ENCODE data around the gene ADGRF1.
"Not testable (repeated sequence)": the region's sequence is repeated elsewhere in the genome, so short reads cannot be mapped to it uniquely, and the experiment has no call there.

Gene ADGRF1

GRCh38 chr6:47061309-47062300, 19.5 kb upstream of the ADGRF1 start:
- no peak for DNase-seq

- no peak for DNase-seq
These were observed 17.2 kb upstream of the ADGRF1 start for GRCh38 chr6:47059216-47059885.

- no peak for DNase-seq
These were observed 15.9 kb upstream of the ADGRF1 start for GRCh38 chr6:47057830-47058540.

GRCh38 chr6:47056832-47057231, 14.7 kb upstream of the ADGRF1 start:
- no peak for DNase-seq

- DNase-seq, result not testable (repeated sequence)
These were observed 12.2 kb upstream of the ADGRF1 start for GRCh38 chr6:47054302-47054701.

GRCh38 chr6:47048638-47049037, 6.5 kb upstream of the ADGRF1 start:
- no peak for DNase-seq

GRCh38 chr6:47047479-47048407, 5.6 kb upstream of the ADGRF1 start:
- no peak for DNase-seq

- no peak for DNase-seq
These were observed 5.0 kb upstream of the ADGRF1 start for GRCh38 chr6:47047097-47047478.

GRCh38 chr6:47044397-47044796, 2.3 kb upstream of the ADGRF1 start:
- no peak for DNase-seq

GRCh38 chr6:47043286-47043685, 1.2 kb upstream of the ADGRF1 start:
- no peak for DNase-seq

GRCh38 chr6:47041741-47042140, 391 bp downstream of the ADGRF1 start:
- no peak for DNase-seq

GRCh38 chr6:47034926-47035325, 7.2 kb downstream of the ADGRF1 start:
- DNase-seq, result no peak

- DNase-seq, result no peak
These were observed 7.7 kb downstream of the ADGRF1 start for GRCh38 chr6:47034421-47034820.

GRCh38 chr6:47032974-47033765, 9.0 kb downstream of the ADGRF1 start:
- DNase-seq, result no peak

GRCh38 chr6:47031656-47032055, 10.5 kb downstream of the ADGRF1 start:
- DNase-seq, result no peak

GRCh38 chr6:47029865-47030561, 12.1 kb downstream of the ADGRF1 start:
- DNase-seq, result no peak

GRCh38 chr6:47028835-47029360, 13.2 kb downstream of the ADGRF1 start:
- no peak for DNase-seq

GRCh38 chr6:47027315-47027714, 14.8 kb downstream of the ADGRF1 start:
- DNase-seq, result no peak

- no peak for DNase-seq
These were observed 15.5 kb downstream of the ADGRF1 start for GRCh38 chr6:47026679-47027078.

GRCh38 chr6:47023573-47023972, 18.6 kb downstream of the ADGRF1 start:
- DNase-seq, result no peak

GRCh38 chr6:47022191-47022590, 19.9 kb downstream of the ADGRF1 start:
- DNase-seq, result no peak
